DMS153 treated with DMSO at 0.1 percent for 48 hours (cell line): ENCODE data around the gene YBX3.

Experiments
- DNase-seq: peaks from one replicate; lab custom pipeline; 2025; ENCODE audit not compliant: unreplicated experiment; lab: John Stamatoyannopoulos, UW

The YBX3 gene

DNA sequence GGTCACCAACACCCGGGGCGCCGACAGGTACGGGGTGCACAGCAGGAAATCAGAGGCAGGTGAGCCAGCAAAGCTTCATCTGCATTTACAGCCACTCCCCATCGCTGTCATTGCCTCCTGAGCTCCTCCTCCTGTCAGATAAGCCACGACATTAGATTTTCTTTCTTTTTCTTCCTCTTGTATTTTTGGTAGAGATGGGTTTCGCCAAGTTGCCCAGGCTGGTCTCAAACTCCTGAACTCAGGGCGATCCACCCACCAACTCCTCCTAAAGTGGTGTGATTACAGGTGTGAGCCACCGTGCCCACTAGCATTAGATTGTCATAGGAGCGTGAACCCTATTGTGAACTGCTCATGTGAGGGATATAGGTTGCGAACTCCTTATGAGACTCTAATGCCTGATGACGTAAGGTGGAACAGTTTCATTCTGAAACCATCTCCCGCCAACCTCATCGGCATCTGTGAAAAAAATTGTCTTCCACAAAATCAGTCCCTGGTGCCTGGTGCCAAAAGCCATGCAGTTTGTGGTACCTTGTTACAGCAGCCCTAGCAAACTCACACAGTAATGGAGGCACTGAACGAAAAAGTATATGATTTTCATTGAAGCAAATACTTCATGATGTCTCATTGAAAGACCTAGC, 50.8 kb downstream of the YBX3 start:
- no peak for DNase-seq

DNA sequence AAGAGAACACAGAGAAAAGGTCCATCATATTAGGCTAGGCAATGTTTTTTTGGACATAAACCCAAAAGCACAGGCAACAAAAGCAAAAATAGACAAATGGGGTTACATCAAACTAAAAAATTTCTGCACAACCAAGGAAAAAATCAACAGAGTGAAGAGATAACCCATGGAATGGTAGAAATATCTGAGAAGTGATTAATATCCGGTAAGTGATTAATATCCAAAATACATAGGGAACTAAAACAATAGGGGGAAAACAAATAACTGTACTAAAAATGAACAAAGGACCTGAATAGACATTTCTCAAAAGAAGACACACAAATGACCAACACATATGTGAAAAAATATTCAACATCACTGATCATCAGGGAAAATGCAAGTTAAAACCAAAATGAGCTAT, 53.6 kb downstream of the YBX3 start:
- no peak for DNase-seq

DNA sequence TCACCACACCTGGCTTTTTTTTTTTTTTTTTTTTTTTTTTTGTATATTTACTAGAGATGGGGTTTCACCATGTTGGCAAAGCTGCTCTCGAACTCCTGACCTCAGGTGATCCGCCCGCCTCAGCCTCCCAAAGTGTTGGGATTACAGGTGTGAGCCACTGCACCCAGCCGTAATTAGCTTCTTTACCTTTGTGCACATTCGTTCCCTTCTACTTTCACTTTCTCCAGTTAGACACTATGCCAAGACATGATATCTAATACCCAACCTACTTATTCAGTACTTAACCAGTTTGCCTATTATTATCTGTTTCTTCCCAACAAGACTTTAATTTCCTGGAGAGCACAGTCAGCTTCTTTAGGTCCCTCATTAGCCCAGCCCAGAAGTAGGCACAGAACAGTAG, 54.6 kb downstream of the YBX3 start:
- DNase-seq, result no peak

DNA sequence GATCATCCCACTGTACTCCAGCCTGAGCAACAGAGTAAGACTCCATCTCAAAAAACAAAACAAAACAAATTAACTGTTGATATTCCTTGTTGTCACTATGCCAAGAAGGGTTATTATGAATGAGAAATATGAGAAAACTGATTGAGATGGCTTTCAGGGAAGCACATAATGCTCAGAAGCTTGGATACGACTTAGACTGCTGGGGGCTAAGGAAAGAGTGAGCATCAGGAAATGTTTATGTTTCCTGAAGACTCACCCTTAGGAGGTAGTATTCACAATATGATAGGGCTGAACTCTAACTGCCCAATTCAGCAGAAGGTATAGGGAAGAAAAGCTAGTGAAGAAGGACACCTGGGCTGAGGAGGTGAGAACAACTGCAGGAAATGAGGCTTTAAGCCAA, 55.5 kb downstream of the YBX3 start:
- no peak for DNase-seq

DNA sequence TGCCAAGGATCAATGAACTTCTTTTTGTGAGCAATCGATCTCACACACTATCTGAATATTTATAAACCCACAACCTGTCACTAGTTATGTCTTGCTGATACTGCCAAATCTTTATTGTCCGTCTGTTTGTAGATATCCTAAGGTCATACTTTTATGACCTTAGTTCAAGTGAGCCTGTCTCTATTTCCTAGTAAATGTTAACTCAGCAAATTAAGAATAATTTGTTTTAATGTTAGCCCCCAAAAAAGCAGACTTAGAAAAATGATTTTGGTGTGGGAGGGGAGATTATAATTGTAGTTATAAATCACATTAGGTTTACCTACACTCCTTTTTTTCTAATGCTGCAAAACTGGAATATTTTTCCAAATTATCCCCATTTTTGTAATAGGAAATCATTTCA, 58.6 kb downstream of the YBX3 start:
- no peak for DNase-seq

DNA sequence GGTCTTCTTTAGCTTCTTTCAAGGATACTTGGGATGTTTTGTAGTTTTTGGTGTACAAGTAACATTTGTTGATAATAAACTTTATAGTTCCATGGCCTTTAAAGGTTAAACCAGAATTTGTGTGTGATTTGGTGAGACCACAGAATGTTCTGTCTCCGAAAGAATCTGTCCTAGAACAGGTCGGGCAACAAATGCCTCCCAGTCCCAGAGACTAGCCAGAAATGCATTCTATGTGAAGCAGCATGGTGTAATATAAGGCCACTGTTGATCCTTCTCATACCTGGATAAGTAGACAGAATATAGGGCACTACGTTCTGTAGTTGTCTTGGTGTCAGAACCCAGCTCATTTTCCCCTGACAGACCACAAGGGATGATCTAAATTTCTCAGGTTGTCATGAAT, 59.3 kb downstream of the YBX3 start:
- no peak for DNase-seq

DNA sequence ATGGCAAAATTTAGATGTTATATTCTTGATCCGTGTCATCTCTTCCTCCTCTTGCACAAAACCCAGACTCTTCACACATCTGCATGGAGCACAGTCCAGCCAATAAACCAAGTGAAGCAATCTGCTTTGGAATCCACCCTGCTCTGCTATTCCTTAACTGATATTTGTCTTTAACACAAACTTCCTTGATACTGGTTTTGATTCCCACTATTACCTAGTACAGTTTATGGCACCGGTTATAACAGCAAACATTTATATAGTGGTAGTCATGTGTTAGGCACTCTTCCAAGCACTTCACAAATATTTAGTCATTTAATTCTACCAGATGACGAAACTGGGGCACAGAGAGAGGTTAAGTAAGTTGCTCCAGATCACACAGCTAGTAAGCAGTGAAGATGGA, 61.8 kb downstream of the YBX3 start:
- DNase-seq, result no peak

DNA sequence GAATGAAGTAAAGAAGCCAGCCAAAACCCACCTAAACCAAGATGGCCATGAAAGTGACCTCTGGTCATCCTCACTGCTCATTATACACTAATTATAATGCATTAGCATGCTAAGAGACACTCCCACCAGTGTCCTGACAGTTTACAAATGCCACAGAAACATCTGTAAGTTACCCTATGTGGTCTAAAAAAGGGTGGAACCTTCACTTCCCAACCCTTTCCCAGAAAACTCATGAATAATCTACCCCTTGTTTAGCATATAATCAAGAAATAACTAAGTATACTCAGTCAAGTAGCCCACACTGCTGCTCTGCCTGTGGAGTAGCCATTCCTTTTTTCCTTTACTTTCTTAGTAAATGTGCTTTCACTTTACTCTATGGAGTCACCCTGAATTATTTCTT, 69.1 kb downstream of the YBX3 start:
- no peak for DNase-seq

DNA sequence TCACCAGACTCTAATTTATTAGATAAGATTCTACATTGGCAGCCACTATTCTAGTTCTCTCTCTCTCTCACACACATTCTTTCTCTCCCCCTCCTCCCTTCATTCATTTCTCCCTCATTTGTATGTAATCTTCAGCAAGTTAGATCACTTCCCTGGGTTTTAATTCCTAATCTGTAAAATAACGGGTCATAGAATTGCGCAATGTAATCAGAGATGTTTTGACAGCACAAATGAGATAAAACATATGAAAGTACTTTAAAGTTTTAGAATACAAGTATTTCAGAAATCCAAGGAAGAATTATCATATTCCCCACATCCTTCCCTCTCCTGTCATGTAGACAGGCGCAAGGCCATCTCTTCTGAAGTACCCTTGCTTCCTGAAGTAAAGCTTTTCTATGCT, 70.9 kb downstream of the YBX3 start:
- no peak for DNase-seq
